HG02852 (cell line): ENCODE data around the gene PIP4K2A.

Source experiments
- ATAC-seq: cut with Tn5 transposase; IDR thresholded peaks from one replicate; pipeline ENCODE4 v1.9.1; 2021; ENCODE audit warnings: mild to moderate bottlenecking, moderate library complexity; ENCODE audit not compliant: unreplicated experiment

Gene PIP4K2A

DNA sequence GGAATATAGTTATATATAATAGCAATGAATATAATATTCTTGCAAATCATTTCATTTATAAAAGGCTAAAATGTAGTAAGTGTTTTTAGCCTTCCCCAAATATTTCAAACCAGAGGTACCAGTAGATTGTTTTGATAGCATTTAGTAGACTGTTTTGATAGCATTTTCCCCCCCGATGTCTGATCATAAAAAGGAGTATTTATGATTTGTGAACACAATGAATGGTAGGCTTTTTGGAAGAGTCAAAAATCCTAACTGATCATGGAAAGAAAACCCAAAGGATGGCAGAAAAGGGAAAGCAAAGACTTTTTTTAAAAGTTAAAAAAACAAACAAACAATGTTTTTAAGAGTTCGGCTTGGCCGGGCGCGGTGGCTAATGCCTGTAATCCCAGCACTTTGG lies 152.5 kb downstream of the PIP4K2A start:
- ATAC-seq, result no peak

DNA sequence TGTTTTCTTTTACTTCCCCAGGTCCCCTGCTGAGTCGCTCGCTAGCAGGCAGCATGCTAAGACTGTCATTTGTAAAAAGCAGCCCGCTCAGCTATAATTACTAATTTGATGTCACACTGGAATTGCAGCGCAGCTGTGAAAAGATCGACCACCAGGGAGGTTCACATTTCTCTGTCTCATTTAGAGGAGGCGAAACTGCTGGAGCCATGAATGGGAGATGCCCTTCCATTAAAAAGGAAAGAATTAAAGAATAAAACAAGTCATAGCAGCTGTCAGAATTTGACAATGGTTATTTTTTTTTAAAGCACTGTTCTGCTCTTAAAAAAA lies 153.5 kb downstream of the PIP4K2A start:
- no peak for ATAC-seq

DNA sequence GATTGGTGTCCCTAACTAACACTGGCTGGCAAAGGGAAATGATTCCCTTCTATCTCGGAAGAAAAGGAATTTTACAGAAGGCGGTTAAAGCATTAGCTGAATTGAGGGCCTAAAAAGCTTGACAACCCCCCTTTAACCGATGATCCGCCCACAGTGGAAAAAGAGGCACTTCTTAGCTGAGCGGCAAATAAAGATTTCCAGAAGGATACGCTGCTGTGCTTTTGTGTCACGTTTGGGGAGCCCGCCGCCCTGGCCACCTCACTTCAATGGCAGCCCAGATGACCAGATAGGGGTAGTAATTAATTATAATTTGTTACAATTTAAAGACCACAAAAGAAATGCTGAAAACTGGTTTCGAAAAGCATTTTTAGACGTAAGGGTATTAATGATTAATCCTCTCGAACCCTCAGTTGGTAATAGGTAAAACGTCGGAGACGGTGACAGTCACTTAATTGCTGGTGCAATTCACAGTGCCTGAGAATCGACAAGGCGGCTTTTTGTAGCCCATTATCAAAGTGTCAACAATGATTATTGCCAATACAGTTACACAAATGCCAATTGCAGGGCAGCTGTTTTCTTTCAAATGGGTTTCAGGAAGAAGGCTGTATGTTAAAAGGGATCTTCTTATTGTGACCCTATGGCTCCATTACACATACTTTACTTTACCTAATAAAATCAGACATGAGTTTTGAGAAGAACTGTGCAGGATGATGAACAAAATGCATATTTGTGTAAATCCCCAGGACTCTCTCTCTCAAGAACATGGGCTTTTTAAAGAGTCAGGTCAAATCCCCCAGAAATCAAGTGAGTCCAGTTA lies 154.1 kb downstream of the PIP4K2A start:
- ATAC-seq, result no peak

DNA sequence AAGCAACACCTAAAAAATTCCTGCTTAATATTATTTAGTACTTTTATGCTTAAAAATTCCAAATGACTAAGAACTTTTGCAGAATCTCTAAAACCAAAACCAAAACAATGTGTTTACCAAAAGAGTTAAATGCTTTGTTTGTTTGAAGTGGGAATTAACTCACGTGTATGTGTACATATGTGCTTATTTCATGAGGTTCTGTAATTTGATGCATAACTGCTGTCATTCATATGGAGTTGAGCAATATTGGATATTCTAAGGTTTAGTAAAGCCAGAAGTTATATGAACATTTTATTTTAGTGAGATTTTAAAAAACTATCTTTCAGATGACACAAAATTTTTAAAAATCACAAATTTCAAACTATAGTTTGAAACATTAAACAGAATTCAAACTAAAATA lies 157.1 kb downstream of the PIP4K2A start:
- no peak for ATAC-seq

DNA sequence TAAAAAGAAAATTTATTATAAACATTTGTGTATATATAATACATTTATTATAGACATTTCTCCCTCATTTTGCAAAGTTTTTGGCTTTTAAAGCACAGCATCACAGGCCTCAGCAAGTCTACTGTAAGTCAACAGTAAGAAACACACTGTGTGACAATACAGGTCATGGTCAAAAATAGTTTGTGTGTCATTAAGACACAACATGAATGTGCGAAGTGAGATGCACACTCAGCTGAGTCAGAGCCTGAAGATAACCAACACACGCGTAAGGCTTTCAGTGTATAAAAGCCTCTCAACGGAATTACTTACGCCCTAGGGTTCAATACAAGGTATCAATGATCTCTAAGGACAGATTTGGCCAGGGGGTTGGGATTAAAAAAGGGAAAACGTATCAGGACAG lies 157.6 kb downstream of the PIP4K2A start:
- no peak for ATAC-seq

DNA sequence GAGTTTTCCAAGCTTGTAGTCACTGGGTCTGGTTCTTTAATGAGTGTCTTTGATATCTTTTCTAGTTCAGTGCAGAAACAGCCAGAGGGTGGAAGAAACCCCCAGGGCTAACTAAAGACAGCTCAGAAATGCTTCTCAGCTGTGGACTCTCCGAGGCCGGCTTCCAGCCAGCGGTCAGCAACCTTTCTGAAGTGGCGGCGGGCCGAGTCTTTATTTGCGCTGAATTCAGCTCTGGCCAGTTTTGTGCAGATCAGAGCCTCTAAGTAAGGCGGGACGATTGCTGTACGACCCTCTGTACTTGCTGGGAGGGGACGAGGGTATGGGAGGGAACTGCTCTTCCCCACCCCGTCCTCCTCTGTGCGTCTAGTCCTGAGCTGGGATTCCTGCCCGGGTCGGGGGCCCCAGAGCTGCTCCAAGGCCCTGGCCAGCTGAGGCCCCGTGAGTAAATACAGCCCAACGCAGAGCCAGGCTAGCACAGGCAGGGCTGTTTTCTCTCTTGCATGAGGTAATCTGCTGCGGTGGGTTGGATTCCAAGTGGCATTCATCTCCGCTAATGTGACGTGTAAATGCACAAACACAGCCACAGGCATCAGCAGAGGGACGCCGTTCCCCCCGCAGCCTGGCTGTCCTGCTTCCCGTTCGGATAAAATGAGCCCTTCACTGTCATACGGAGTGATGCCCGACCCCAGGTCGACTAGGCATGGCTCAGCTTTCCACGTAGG lies 159.8 kb downstream of the PIP4K2A start:
- ATAC-seq, result no peak

DNA sequence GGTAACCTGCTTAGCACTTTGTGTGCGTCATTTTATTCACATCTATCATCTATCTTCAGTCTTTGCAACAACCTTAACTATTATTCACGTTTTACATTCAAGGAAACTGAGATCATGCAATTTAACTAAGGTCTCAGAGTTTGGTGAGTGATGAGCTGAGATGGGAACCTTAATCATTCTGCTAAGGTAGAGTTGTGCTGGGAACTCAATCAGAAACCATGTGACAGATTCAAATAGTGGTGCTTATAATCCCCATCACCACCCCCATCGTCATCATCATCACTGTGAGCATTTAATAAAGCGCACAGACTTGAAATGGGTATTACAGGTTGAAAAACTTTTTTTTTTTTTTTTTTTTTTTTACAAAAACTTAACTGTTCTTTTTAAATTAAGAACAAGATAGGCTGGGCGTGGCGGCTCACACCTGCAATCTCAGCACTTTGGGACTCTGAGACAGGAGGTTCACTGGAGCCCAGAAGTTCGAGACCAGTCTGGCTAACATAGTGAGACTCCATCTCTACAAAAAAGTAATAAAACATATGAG lies 160.9 kb downstream of the PIP4K2A start:
- no peak for ATAC-seq

DNA sequence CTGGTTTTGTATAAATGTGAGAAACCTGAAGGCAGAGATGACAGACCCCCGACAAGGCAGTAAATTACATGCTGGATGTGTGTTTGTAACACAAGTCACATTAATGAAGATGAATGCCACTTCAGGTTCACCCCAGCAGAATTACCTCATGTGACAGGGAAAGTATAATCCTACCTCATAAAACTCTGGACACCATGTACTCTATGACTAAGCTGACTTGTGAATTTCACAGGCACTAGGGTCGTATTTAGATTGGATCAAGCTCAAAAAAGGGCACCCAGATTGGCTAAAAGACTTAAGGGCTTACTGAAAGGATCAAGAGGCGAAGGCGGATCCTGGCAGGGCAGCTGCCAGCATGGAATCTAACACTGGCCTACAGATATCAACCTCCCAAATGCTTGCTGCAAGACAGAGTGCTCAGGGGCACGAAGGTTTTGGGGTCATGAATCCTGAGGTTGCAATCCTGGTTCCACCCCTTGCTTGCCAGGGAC lies 161.4 kb downstream of the PIP4K2A start:
- no peak for ATAC-seq

DNA sequence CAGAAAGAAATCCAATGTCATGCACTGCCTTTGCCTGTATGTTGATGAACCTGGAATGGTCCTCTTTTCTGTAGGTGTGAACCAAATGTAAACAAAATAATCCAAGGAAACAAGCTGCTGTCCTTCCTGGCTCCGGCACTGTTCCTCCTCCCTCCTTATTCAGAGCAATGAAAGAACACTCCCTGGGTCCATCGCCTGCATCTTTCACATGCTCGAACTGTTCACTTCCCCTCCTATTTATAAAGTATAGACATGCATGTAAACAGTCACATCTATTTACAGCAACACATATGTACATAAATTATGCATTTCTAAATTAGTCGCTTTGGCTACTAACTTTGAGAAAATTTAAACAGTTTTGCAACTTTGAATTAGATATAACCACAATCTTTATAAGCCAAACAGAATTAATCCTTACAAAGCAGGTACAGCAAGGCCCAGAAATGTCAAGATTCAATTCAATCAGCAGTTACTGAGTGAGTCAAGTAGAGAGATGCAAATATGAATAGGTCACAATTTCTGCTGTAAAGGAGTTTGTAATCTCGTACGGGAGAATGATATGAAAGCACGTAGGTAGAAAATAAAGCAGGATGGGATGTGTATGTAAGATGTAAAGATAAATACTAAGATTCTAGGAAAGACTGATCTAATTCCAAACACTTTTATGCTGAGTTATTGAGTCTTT lies 162.6 kb downstream of the PIP4K2A start:
- ATAC-seq, result no peak

DNA sequence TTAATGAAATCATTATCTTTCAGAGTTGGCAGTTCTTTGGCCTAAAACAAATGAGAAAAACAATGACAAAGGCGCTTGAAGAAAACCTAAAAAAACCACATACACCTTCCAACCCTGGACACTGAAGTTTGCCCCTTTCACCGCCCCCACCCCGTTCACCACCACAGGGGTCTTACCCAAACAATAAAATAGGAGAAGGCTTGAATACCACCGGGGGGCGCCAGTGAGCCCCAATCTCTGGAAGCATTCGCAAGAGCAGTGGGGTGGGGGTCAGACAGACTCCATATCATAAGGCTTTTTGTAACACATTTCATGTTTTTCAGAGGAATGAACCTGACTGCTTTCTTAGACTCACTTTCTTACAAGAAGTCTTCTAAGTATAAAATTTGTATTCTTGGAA lies 163.6 kb downstream of the PIP4K2A start:
- ATAC-seq, result no peak

DNA sequence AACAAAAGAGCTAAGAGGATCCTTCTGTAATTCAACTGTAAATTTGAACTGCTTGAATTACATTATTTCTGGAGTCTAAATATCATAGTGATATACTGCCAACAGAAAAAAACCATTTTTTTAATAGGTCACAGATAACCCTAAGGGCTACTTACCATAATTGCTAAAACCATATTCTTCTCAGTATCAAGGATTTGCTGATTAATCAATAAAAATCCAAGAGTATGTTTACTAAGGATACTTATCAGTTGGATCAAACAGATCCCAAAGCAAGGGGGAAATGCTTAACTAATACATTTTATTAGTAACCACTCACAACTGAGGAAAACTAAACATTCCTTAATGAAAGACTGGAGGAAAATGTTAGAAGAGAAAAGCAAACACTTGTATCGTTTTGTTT lies 166.0 kb downstream of the PIP4K2A start:
- ATAC-seq, result no peak

DNA sequence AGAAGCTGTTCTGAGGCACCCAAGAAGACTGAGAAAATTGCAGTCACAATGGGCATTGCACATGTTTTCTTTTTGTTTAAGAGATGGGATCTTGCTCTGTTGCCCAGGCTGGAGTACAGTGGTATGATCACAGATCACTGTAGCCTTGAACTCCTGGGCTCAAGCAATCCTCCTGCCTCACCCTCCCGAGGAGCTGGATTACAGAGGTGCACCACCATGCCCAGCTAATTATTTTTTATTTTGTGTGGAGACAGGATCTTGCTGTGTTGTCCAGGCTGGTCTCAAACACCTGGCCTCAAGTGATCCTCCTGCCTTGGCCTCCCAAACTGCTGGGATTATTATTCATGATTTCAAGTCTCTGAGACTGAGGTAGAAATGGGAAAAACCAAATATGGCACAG lies 168.7 kb downstream of the PIP4K2A start:
- ATAC-seq, result no peak

DNA sequence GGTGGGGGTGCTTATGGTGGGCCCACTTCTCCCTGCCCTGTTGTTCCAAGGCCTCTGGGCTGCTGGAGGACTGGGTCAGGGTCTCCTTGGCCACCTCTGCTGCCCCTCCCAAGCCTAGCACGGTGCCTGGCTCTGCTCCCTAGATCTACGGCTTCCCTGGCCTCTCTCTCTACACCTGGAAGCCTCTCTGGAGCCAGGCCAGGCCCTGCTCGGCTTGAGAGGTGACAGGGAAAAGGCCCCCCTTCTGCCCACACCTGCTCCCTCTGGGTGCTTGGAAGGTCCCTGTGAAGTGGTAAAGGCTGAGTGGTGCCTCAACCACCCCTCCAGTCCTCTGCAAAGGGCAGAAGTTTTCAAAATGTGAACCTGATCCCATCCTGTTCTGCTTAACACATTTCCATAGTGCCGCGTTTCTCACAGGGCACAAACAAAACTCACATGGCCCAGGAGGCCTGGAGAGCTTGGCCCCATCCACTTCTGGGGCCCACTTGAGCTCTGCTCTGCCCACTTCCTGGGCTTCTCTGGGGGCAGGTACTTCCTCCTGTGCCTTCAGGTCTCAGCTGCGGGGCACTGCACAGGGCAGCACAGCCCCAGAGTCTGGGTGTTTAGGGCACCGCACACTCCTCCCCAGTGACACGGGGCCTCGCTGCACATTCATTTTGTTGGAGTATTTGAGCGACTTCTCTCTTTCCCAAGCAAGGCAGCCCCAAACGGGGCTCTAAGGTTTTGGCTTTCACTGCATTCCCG lies 169.9 kb downstream of the PIP4K2A start:
- ATAC-seq, result no peak

DNA sequence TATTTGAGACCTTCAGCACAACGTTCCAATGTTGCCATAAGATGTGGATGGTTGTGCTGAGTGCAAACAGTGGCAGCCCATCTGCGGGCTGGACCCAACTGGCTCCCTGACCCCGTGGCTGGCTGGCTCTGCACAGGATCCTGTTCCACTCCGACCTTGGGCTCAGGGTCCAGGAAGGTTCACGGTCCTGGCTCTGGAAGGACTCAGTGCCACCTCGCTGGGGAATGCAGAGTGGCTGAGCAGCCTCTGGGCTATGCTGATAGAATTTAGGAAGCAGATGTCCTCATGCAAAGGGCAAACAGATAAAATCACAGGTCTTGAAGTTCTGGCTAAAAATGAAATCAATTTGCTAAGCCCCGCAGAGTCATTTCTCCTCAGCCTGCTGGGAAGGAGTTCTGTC lies 171.6 kb downstream of the PIP4K2A start:
- no peak for ATAC-seq

DNA sequence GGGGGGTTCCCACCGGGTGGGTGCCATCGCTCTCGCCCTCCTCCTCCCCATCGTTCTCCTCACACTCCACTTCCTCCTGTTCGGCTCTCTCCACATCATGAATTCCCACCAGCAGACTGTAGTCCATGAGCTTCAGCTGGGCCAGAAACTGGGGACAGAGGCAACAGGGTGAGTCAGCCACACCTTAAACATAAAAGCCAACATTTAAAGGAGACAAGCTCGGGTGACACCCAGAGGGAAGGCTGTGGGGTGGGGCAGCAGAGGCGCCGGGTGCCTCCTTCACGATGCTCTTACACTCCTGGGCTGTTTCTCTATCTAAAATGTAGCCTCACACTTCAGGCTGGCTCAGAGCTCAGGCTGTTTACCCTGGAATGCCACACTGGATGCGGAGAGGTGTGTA lies 172.5 kb downstream of the PIP4K2A start:
- ATAC-seq, result no peak

DNA sequence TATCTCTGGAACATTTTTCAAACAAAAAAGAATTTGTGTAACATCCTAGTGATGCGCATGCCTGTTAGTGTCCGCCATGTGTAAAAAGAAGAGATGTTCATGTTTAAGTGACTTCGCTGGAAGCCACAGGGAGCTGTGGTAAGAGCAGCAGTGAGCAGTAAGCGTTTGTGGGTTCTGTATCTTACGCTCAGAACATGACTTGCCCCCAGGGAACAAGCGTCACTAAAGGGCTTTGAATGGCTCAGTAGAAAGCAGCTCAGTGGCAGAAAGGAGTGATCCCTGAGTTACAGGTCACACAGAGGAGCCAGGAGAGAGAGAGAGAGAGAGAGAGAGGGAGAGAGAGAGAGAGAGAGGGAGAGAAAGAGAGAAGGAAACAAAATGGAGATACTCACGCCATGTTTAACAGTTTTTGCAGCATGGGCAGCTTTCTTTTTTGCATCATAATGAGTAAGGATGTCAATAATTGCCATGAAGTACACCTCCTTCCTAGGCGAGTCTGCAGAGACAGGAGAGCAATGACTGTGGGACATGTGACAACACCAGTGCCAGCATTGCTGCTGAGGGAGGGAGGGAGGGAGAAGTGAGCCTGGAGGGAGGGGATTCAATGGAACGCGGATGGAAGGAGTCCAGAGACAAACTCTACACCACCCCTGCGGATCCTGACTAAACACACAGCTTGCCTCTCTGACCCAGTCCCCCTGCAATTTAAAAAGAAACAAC lies 174.6 kb downstream of the PIP4K2A start:
- no peak for ATAC-seq

DNA sequence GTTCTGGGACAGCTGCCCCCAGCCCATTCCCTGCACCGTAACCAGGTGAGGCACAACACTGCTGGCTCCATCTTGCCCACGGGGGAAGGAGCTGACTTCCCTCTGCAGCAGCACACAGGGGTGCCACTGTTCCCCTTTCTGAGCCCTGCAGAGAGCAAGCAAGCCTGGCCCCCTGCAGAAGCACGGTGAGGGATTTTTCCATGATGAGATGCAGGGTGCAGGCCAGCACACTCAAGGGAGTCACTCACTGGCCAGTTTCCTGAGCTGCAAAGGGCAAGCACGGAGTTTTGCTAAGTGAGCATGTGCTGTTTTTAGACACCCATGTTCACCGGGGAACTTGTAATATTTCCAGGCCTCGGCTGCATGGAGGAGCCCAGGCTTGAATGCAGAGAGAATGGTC lies 176.6 kb downstream of the PIP4K2A start:
- ATAC-seq, result no peak

DNA sequence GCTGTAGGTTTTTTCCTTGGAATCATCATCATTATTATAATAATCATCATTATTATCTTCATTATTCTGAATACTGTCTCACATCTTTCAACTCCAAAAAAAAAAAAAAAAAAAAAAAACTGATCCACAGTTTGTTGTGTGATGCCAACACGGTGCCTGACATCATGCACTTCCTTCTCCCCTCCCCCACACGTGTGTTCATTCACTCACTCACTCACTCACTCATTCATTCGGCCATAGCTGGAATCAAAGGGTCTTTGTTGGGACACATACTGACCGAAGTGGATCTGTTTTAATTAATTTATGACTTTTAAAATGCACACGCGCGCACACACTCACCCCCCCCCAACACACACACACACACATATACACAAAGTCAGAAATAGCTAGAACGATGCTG lies 177.8 kb downstream of the PIP4K2A start:
- ATAC-seq, result no peak

DNA sequence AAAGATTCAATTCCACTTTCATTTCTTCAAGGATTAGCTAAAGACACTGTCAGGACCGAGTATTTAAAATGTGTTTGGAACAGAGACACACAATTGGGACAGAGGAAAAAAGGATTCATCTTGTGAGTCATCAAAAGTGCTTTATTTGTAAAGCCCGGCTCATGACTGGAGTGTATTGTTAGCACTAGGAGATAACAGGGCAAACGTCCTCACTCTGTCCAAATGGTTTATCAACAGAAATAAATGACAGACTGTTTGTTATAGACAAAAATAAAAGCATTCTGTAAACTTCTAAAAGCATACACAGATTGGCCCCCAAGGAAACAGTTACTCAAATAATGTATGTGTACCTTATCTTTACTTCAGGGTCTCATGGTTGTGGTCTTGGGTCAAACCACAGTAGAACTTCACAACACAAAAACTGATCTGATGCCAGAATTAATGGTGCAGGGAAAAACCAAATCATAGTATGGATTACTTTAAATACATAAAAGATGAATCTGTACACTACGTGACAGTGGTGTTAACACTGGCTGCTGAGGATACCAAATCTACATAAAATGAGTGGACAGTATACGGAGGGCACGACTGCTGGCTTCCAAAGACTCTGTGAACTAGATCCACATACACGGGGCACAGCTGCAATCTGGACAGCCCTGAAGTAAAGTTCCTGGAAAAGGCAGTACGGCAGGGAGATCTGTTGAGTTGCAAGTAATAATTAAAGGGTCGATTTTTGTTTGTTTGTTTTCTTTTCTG lies 179.4 kb downstream of the PIP4K2A start:
- no peak for ATAC-seq

DNA sequence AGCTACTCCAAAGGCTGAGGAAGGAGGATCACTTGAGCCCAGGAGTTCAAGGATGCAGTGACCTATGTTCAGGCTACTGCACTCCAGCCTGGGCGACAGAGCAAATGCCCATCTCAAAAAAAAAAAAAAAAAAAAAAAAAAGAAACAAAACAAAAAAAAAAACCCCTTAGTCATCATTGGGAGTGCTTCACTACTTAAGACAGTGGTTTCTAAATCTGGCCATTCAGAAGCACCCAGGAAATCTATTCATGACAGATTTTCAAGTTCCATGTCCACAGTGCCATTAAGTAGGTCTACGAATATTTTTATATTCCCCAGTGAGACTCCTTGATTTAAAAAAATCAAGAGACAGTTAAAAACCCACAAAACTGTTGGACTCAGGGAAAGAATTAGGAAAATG lies 182.9 kb downstream of the PIP4K2A start:
- no peak for ATAC-seq
